Measurements from ENCODE around the gene RPL41. TPM values are rescaled to one million over a fixed set of nuclear protein-coding genes. Genes with fewer than 3 reads are reported as not detected.

Gene RPL41
- total RNA-seq, 1 donor from 2014 or later = 3,814 TPM

DNA sequence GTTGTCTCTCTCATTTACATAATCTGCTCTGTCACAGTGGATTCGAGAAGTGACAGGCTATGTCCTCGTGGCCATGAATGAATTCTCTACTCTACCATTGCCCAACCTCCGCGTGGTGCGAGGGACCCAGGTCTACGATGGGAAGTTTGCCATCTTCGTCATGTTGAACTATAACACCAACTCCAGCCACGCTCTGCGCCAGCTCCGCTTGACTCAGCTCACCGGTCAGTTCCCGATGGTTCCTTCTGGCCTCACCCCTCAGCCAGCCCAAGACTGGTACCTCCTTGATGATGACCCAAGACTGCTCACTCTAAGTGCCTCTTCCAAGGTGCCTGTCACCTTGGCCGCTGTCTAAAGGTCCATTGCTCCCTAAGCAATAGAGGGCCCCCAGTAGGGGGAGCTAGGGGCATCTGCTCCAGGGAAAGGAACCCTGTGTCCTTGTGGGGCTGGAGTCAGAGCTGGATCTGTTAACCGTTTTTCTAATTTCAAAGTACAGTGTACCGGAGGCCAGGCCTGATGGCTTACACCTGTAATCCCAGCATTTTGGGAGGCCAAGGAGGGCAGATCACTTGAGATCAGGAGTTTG is 31.4 kb upstream of the RPL41 start:
- no peak for TF ChIP-seq CTCF (IDR thresholded peaks at IDR 0.05; ENCODE audit: unreplicated experiment)
- Mint-ChIP-seq H3K9me3 (no peaks in the 10 kb centered on the region), H3K4me1 (peaks cover 15% of the 10 kb centered on the region), H3K36me3 (peaks cover 20% of the 10 kb centered on the region), H3K4me3 (no peak overlapping the region), H3K27ac (no peak overlapping the region), H3K27me3 (ENCODE audit: low read depth) (peaks cover 25% of the 10 kb centered on the region)
- DNase-seq (ENCODE audit: low spot score in 2 of 2, unreplicated experiment in 2 of 2) = no peak

DNA sequence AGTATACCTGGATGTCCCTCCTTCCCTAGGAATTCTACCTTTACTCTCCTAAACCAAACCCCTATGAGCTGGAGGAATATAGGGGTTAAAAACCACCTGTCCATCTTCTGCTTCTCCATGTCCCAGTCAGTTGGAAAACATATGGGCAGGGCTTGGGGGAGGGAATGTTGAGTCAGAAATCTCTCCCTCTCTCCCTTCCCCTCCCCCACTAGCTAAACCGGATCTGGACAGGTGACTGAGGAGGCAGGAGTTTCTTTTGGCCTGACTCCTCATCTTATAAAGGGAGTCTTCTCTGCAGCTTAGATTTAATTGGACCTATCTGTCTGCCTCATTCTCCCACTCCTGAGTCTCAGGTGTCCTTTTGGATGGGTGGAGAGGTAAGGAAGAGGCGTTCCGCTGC is 30.3 kb upstream of the RPL41 start:
- Mint-ChIP-seq H3K36me3 (peaks cover 25% of the 10 kb centered on the region), H3K27ac (no peak overlapping the region), H3K4me3 (no peak overlapping the region), H3K4me1 (peaks cover 10% of the 10 kb centered on the region), H3K9me3 (no peaks in the 10 kb centered on the region), H3K27me3 (ENCODE audit: low read depth) (peaks cover 15% of the 10 kb centered on the region)
- DNase-seq (ENCODE audit: low spot score in 2 of 2, unreplicated experiment in 2 of 2) = no peak
- no peak for TF ChIP-seq CTCF (IDR thresholded peaks at IDR 0.05; ENCODE audit: unreplicated experiment)

- Mint-ChIP-seq H3K4me3 (no peak overlapping the region), H3K36me3 (peaks cover 26% of the 10 kb centered on the region), H3K4me1 (peaks cover 6% of the 10 kb centered on the region), H3K27me3 (ENCODE audit: low read depth) (peaks cover 11% of the 10 kb centered on the region), H3K27ac (no peak overlapping the region), H3K9me3 (no peaks in the 10 kb centered on the region)
- no peak for TF ChIP-seq CTCF (IDR thresholded peaks at IDR 0.05; ENCODE audit: unreplicated experiment)
- no peak for DNase-seq (ENCODE audit: low spot score in 2 of 2, unreplicated experiment in 2 of 2)
These were observed 29.8 kb upstream of the RPL41 start for GRCh38 chr12:56086608-56087007.

GRCh38 chr12:56087220-56087619 is 29.2 kb upstream of the RPL41 start:
- Mint-ChIP-seq H3K36me3 (peaks cover 28% of the 10 kb centered on the region), H3K27ac (no peak overlapping the region)
- DNase-seq (ENCODE audit: low spot score in 2 of 2, unreplicated experiment in 2 of 2) = no peak

DNA sequence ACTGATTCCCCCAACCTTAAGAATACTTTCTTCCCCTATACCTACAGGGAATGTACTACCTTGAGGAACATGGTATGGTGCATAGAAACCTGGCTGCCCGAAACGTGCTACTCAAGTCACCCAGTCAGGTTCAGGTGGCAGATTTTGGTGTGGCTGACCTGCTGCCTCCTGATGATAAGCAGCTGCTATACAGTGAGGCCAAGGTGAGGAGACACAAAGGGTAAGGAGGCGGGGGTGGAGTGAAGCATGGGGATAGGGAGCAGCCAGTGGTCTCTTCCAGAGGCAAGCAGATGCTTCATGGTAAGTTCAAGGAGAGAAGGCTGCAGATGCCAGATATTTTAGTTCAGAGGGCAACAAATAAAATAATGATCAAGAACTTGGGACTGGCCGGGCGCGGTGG is 18.7 kb upstream of the RPL41 start:
- no peak for TF ChIP-seq CTCF (IDR thresholded peaks at IDR 0.05; ENCODE audit: unreplicated experiment)
- H3K27ac Mint-ChIP-seq = no peak overlapping the region

More at GRCh38 chr12:56087220-56087619, 29.2 kb upstream of the RPL41 start:
- no peak for TF ChIP-seq CTCF (IDR thresholded peaks at IDR 0.05; ENCODE audit: unreplicated experiment)
- H3K4me1 Mint-ChIP-seq = peaks cover 2% of the 10 kb centered on the region
- H3K9me3 Mint-ChIP-seq = no peaks in the 10 kb centered on the region
- H3K4me3 Mint-ChIP-seq = no peak overlapping the region
- peaks cover 9% of the 10 kb centered on the region for H3K27me3 Mint-ChIP-seq (ENCODE audit: low read depth)

DNA sequence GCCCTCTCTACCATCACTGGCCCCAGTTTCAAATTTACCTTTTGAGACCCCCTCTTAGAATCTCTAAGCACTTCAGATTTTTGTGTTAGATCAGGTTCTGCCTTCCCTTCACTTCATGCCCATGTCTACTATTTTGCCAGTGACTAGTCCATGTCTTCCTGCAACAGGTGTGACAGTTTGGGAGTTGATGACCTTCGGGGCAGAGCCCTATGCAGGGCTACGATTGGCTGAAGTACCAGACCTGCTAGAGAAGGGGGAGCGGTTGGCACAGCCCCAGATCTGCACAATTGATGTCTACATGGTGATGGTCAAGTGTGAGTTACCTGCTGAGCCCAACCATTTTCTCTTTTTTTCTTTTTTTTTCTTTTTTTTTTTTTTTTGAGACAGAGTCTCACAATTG is 17.8 kb upstream of the RPL41 start:
- no peak for TF ChIP-seq CTCF (IDR thresholded peaks at IDR 0.05; ENCODE audit: unreplicated experiment)
- peaks cover 3% of the 10 kb centered on the region for H3K27me3 Mint-ChIP-seq (ENCODE audit: low read depth)
- H3K27ac Mint-ChIP-seq = no peak overlapping the region
- H3K4me3 Mint-ChIP-seq = no peak overlapping the region
- no peak for DNase-seq (ENCODE audit: low spot score in 2 of 2, unreplicated experiment in 2 of 2)
- peaks cover 6% of the 10 kb centered on the region for H3K4me1 Mint-ChIP-seq
- no peaks in the 10 kb centered on the region for H3K9me3 Mint-ChIP-seq
- peaks cover 19% of the 10 kb centered on the region for H3K36me3 Mint-ChIP-seq

More for the DNA sequence above, 18.7 kb upstream of the RPL41 start:
- H3K36me3 Mint-ChIP-seq = peaks cover 27% of the 10 kb centered on the region
- no peaks in the 10 kb centered on the region for H3K4me1 Mint-ChIP-seq
- peaks cover 3% of the 10 kb centered on the region for H3K9me3 Mint-ChIP-seq
- DNase-seq (ENCODE audit: low spot score in 2 of 2, unreplicated experiment in 2 of 2) = no peak
- no peak overlapping the region for H3K4me3 Mint-ChIP-seq
- H3K27me3 Mint-ChIP-seq (ENCODE audit: low read depth) = peaks cover 3% of the 10 kb centered on the region

All from mesothelial cell of epicardium (in vitro differentiated cells).